Thymus (tissue), 11 donors: ENCODE measurements around the gene B3GAT1. TPM values are rescaled to one million over a fixed set of nuclear protein-coding genes. Genes with fewer than 3 reads are reported as not detected.

Experiments
- DNase-seq, 9 donors: peaks; one replicate each; pipeline ENCODE4 v3.0.0-alpha.2; 2013; ENCODE audit warnings: low spot score in 9 of 9, low read depth in 6 of 9, missing footprints in 1 of 9
- H3K27ac ChIP-seq, 2 donors: one replicate each; pipeline ENCODE4 v1.5.1; 2013; ENCODE audit warnings: control low read depth in 1 of 2, low read depth in 1 of 2, low read length in 1 of 2, mild to moderate bottlenecking in 1 of 2, moderate library complexity in 1 of 2
- H3K27me3 ChIP-seq, 2 donors: one replicate each; pipeline ENCODE4 v1.5.1; 2013; ENCODE audit warnings: low read length in 1 of 2; ENCODE audit not compliant: control insufficient read depth in 2 of 2, insufficient read depth in 1 of 2
- H3K36me3 ChIP-seq, 2 donors: one replicate each; pipeline ENCODE4 v1.5.1; 2013; ENCODE audit warnings: low read length in 1 of 2, mild to moderate bottlenecking in 1 of 2, moderate library complexity in 1 of 2; ENCODE audit not compliant: control insufficient read depth in 2 of 2, insufficient read depth in 2 of 2
- H3K4me1 ChIP-seq, 2 donors: one replicate each; pipeline ENCODE4 v1.5.1; 2013; ENCODE audit warnings: low read length in 2 of 2; ENCODE audit not compliant: control insufficient read depth in 2 of 2, insufficient read depth in 2 of 2
- H3K4me3 ChIP-seq, 2 donors: one replicate each; pipeline ENCODE4 v1.5.1; 2013; ENCODE audit warnings: low read length in 2 of 2, control low read depth in 1 of 2, mild to moderate bottlenecking in 1 of 2
- H3K9me3 ChIP-seq, 2 donors: one replicate each; pipeline ENCODE4 v1.5.1; 2013; ENCODE audit warnings: low read length in 1 of 2, mild to moderate bottlenecking in 1 of 2; ENCODE audit not compliant: control insufficient read depth in 2 of 2, insufficient read depth in 1 of 2
- WGBS: extraction: QIAGEN DNeasy Blood & Tissue Kit; methylation state at CpG from one replicate; pipeline ENCODE4 v1.1.7; 2013; 5-methylcytosine and 5-hydroxymethylcytosine counted together
- polyA plus RNA-seq: library from polyadenylated mRNA; stranded (reverse); fragments of 200-250 nt; gene quantifications from one replicate; pipeline ENCODE4 v1.2.3, GENCODE V29; 2013
- total RNA-seq: library from RNA; stranded (reverse); fragments of 120-200 nt; gene quantifications from one replicate; pipeline ENCODE4 v1.2.4, GENCODE V29; 2013
- donor health status: healthy.

Gene B3GAT1
- total and polyA plus RNA-seq, 2 donors, result 0.24 to 0.43 TPM

- no peak overlapping the region for H3K27ac ChIP-seq
- no peaks in the 10 kb centered on the region for H3K9me3 ChIP-seq
- 77% methylated on average over 3 of the region's 3 CpGs for WGBS
- peaks cover 0 to 11% of the 10 kb centered on the region in 2 donors for H3K4me1 ChIP-seq
- H3K27me3 ChIP-seq, result peaks cover 24 to 49% of the 10 kb centered on the region in 2 donors
- H3K4me3 ChIP-seq, result no peak overlapping the region
- H3K36me3 ChIP-seq, result no peaks in the 10 kb centered on the region
- no peak for DNase-seq
Measured at GRCh38 chr11:134333946-134334345, 78.1 kb downstream of the B3GAT1 start.

DNA sequence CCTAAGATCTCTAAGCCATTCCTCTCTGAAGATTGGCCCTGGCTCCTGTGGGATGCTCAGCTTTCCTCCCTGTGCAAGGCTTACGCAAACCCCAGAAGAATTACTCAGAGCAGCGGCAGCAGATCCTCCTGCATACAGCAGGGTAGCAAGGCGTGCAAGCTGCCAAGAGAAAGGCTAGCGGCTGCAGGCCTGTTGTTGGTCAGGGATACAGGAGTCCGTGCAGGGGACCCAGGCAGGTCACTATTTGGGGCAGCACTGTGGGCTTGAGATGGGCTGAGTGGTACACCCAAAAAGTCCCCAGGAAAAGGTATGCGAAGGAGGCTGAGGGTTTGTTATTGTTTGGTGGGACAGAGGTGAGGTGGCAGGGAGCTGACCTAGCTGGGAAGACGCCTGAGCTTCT, 78.7 kb downstream of the B3GAT1 start:
- no peak for DNase-seq
- Histone ChIP-seq H3K4me3 (no peak overlapping the region), H3K4me1 (peaks cover 0 to 11% of the 10 kb centered on the region in 2 donors), H3K36me3 (no peaks in the 10 kb centered on the region), H3K27me3 (peaks cover 24 to 49% of the 10 kb centered on the region in 2 donors), H3K27ac (no peak overlapping the region), H3K9me3 (no peaks in the 10 kb centered on the region)
- WGBS, result 91% methylated on average over 7 of the region's 7 CpGs

GRCh38 chr11:134332782-134333181, 79.3 kb downstream of the B3GAT1 start:
- Histone ChIP-seq H3K4me3 (no peak overlapping the region), H3K9me3 (no peaks in the 10 kb centered on the region), H3K27ac (no peak overlapping the region), H3K36me3 (no peaks in the 10 kb centered on the region), H3K27me3 (peaks cover 24 to 49% of the 10 kb centered on the region in 2 donors), H3K4me1 (peaks cover 0 to 11% of the 10 kb centered on the region in 2 donors)
- no peak for DNase-seq
- 75% methylated on average over 7 of the region's 7 CpGs for WGBS

GRCh38 chr11:134332189-134332631, 79.8 kb downstream of the B3GAT1 start:
- Histone ChIP-seq H3K36me3 (no peaks in the 10 kb centered on the region), H3K27me3 (peaks cover 24 to 52% of the 10 kb centered on the region in 2 donors), H3K27ac (no peak overlapping the region), H3K4me1 (peaks cover 0 to 11% of the 10 kb centered on the region in 2 donors), H3K9me3 (no peaks in the 10 kb centered on the region), H3K4me3 (peak overlapping the region; percentile 40 to 54)
- DNase-seq, result peak in 1 of 9 donors; percentile 17
- WGBS, result 3% methylated on average over 40 of the region's 40 CpGs

DNA sequence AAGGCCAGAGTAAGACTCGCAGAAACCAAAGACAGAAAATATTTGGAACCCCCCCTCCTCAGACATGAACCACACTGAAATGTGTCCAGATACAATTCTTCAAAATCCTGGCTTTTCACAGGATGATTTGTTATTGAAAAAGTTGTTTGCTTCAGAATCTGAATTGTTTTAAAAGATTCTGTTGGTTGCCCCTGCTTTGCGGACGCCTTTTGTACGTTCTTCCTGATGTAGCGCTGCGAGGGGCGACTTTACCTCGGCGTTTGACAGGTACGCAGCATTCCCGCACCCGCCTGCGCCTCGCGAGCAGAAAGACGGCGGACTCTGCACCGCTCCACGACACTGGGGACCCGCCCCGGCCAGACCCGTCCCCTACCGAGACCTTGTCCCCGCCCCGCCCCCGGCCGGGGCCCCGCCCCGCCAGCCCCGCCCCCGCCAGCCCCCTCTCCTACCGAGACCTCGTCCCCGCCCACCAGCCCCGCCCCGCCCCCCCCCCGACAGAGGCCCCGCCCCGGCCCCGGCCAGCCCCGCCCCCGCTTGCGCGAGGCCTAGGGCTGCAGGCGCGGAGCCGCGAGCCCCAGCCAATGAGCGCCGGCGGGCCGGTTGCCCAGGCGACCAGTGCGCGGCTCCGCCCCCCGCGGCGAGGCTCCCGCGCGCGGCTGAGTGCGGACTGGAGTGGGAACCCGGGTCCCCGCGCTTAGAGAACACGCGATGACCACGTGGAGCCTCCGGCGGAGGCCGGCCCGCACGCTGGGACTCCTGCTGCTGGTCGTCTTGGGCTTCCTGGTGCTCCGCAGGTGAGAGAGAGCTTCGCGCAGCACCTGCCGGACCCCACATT, 80.5 kb downstream of the B3GAT1 start, which contains the start of gene GLB1L2:
GLB1L2 (plus strand) TSS at position 635 of the 835 bp plus-strand sequence; CDS start at position 709, 74 bp downstream.
- Histone ChIP-seq H3K27me3 (peaks cover 24 to 53% of the 10 kb centered on the region in 2 donors), H3K27ac (no peak within 1 kb of the TSS), H3K36me3 (no peaks in the 10 kb centered on the region), H3K4me1 (peaks cover 0 to 11% of the 10 kb centered on the region in 2 donors), H3K4me3 (peak within 1 kb of the TSS; percentile 40 to 54), H3K9me3 (no peaks in the 10 kb centered on the region)
- WGBS, result 2% methylated on average over 80 of the region's 80 CpGs
- DNase-seq, result peak; percentile 9 to 78 (median 55)

DNA sequence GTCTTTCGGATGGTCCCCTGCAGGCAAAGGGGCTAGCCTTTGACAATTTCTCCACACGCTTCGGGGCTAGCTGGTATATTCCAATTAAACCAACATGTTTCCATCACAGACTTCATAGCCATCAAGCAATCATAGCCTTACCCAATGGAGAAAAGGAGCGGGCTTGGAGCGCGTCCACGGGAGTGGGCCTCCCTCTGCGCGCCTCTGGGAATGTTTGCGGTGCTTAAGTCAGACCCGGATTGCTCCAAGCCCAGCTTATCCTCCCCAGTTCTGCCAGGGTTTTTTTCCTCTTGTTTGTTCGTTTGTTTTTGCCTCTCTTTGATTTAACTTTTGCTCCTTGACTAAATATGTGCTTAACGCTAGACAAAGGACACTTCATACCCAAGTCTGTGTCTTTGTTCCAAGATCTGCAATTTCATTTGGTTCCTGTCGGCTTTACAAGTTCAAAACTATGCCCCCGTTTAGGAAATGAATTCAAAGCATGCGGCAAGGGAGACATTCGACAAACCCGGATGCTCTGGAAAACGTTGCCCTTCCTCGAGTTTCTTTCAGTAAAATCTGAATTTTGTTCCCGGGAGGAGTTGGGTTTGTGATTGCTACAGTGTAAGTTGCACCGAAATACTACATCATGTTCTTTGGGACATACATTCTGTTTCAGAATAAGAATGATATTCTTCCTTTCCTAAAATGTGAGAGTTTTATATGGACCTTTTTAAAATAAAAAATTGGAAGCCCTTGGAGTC, 81.3 kb downstream of the B3GAT1 start:
- no peak overlapping the region for H3K27ac ChIP-seq
- DNase-seq, result no peak
- peak overlapping the region in 1 of 2 donors; percentile 39 for H3K4me3 ChIP-seq
- H3K27me3 ChIP-seq, result peaks cover 24 to 53% of the 10 kb centered on the region in 2 donors
- no peaks in the 10 kb centered on the region for H3K9me3 ChIP-seq
- no peaks in the 10 kb centered on the region for H3K36me3 ChIP-seq
- 41% methylated on average over 22 of the region's 22 CpGs for WGBS
- H3K4me1 ChIP-seq, result peaks cover 0 to 11% of the 10 kb centered on the region in 2 donors

Other genes with a start within 250 kb of the B3GAT1 start
- 24.4 TPM for gene NCAPD3, start 188.3 kb downstream of the B3GAT1 start, total RNA-seq
- gene NCAPD3, start 188.3 kb downstream of the B3GAT1 start, polyA plus RNA-seq, result 7.2 TPM
- gene VPS26B, start 187.6 kb downstream of the B3GAT1 start, total RNA-seq, result 33.1 TPM
- 27.3 TPM for gene VPS26B, start 187.6 kb downstream of the B3GAT1 start, polyA plus RNA-seq
- 117 TPM for gene THYN1, start 158.9 kb downstream of the B3GAT1 start, total RNA-seq
- 78.4 TPM for gene THYN1, start 158.9 kb downstream of the B3GAT1 start, polyA plus RNA-seq
- 17.5 TPM for gene ACAD8, start 158.7 kb downstream of the B3GAT1 start, total RNA-seq
- 37.9 TPM for gene ACAD8, start 158.7 kb downstream of the B3GAT1 start, polyA plus RNA-seq
- gene GLB1L3, start 135.9 kb downstream of the B3GAT1 start, total RNA-seq, result 0.71 TPM
- 1.8 TPM for gene GLB1L3, start 135.9 kb downstream of the B3GAT1 start, polyA plus RNA-seq
- gene GLB1L2, start 80.3 kb downstream of the B3GAT1 start, total RNA-seq, result 0.47 TPM
- 0.46 TPM for gene GLB1L2, start 80.3 kb downstream of the B3GAT1 start, polyA plus RNA-seq